Activated CD4-positive, alpha-beta T cell treated with anti-CD3 and anti-CD28 coated beads, Interleukin-2, amount 50 U/mL, for 24 hours (primary cell): ENCODE results near the gene OR2Y1.
"Not testable (repeated sequence)": the region's sequence is repeated elsewhere in the genome, so short reads cannot be mapped to it uniquely, and the experiment has no call there.

Source experiments
- DNase-seq, 2 donors: peaks; one replicate each; pipeline ENCODE4 v3.0.0-alpha.2; 2020; ENCODE audit warnings: low read depth in 1 of 2, low spot score in 1 of 2

The OR2Y1 gene

GRCh38 chr5:180739271-180739670 lies 587 bp downstream of the OR2Y1 start:
- no peak for DNase-seq

- no peak for DNase-seq
Measured at GRCh38 chr5:180736536-180736935, 3.3 kb downstream of the OR2Y1 start.

GRCh38 chr5:180724944-180725343 lies 14.9 kb downstream of the OR2Y1 start:
- no peak for DNase-seq

DNA sequence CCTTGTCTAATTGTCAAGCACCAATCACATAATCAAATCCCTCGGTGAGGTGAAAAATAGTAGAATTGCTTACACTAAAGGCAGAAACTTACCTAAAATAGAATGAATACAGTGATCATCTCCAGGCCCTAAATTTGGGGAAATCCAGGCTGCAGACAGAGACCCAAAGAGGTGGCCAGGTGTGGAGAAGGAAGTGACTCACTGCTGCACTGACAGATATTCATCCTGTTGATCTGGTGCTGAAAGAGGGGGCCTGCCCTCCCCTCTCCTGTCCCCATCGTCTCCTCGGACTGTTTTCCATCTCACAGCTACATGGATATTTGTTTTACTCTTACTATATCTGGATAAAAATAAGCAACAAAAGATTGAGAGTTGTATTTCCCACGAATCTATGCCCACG lies 15.9 kb downstream of the OR2Y1 start:
- DNase-seq: no peak

DNA sequence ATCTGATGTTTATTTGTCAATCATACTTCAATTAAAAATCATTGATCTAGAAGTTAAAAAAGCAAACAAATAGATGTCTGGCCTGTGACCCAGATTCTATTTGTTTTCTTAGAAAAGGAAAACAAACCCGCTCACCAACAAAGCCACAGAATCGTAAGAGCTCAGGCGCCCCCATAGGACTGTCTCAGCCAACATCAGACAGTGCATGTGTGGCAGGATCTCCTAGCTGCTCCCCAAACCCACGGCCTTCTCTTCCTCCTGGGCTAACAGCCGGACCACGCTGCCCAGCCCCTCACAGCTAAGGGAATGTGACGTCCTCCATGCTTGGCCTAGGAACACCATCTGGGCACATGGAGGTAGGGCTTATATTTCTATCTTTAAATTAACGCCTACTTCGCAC lies 19.4 kb downstream of the OR2Y1 start:
- DNase-seq: no peak

- no peak for DNase-seq
Measured at GRCh38 chr5:180719781-180720180, 20.1 kb downstream of the OR2Y1 start.

DNA sequence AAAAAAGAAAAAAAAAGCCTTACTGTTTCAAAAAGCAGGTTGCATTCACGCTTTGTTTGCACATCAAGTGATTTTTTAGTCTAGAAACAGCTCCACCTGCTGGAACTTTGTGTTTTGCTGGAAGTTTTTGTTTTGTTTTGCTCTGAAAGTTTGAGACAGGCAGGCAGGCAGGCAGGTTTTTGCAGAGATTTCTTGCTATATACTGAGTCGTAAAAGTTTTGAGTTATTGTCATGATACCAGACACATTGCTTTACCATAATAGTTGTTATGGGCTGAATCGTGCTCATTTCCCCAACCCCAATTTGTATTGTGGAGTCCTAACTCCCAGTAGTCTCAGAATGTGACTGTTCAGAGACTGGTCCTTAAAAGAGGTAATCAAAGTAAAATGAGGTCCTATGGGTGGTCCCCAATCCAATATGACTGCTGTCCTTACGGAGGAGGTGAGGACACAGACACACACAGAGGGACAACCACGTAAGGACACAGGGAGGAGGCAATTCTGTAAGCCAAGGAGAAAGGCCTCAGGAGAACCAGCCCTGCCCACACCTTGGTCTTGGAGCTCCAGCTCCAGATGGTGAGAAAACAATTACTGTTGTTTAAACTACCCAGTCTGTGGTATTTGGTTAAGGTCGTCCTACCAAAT lies 20.9 kb downstream of the OR2Y1 start:
- DNase-seq: peak in 1 of 2 donors; percentile 29

DNA sequence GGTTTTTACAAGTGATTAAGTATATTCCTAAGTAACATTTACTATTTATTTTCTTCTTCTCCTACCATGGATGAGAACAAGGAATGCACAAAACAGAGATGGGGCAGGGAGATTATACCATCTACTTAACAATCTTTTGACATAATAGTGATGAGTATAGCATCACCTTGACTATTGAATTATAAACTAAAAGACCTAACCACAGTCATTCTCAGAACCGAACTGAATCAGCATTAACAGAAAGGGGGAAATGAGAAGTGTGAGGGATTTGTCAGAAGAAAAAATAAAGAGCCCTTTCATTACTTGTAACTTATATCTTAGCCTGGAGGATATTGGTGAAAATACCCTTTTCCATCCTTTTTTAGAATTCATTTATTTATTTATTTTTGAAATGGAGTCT lies 21.9 kb downstream of the OR2Y1 start:
- DNase-seq: no peak

- DNase-seq: no peak
Measured at GRCh38 chr5:180704362-180704761, 35.5 kb downstream of the OR2Y1 start.

- no peak for DNase-seq
Measured at GRCh38 chr5:180703912-180704311, 35.9 kb downstream of the OR2Y1 start.

DNA sequence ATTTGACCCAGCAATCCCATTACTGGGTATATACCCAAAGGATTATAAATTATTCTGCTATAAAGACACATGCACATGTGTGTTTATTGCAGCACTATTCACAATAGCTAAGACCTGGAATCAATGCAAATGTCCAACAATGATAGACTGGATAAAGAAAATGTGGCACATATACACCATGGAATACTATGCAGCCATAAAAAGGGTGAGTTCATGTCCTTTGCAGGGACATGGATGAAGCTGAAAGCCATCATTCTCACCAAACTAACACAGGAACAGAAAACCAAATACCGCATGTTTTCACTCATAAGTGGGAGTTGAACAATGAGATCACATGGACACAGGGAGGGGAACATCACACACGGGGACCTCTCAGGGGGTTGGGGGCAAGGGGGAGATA lies 36.5 kb downstream of the OR2Y1 start:
- not testable (repeated sequence) for DNase-seq

- not testable (repeated sequence) for DNase-seq
Measured at GRCh38 chr5:180700440-180700839, 39.4 kb downstream of the OR2Y1 start.

DNA sequence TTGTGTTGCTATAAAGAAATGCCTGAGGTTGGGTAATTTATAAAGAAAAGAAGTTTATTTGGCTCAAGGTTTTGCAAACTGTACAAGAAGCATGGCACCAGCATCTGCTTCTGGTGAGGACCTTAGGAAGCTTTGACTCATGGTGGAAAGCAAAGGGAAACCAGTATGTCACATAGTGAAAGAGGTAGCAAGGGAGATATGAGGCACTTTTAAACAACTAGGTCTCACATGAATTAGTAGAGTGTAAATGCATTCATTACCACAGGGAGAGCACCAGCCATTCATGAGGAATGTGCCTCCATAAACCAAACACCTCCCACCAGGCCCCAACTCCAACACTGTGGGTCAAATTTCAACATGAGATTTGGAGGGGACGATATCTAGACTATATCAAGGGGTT lies 40.8 kb downstream of the OR2Y1 start:
- no peak for DNase-seq

DNA sequence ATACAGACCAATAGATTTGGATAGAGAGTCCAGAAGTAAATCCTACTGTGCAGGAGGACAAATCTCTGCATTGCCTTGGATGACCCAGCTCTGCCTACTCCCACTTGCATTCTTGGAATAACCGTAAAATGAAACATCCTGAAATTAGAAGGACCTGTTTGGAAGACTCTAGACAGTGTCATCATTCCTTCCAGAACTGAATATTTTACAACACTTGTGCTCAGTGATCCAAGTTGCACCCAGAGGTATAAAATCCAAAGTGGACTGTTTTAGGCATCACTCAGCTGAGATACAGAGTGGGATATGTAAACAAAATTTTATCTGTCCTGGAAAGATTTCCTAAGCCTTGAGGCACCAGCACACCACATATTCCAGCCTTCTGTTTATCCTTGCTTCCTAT lies 43.7 kb downstream of the OR2Y1 start:
- DNase-seq: no peak

DNA sequence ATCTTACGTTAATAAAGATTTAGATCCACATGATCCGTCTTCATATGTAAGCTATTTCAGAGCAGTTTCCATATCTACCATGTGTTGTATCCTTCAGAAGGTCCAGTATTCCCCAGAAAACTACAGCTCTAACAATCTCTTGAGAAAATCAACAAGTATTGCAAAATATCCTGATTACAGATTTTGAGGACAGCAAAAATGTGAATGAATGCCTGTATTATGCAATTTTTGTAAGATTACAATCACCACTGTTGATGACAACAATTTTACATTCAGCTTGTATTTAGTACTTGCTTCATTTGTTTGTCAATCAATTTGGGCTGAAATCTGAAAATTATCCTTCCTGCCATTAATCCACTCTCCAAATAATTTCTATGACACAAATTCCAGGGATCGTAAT lies 47.4 kb downstream of the OR2Y1 start:
- no peak for DNase-seq

DNA sequence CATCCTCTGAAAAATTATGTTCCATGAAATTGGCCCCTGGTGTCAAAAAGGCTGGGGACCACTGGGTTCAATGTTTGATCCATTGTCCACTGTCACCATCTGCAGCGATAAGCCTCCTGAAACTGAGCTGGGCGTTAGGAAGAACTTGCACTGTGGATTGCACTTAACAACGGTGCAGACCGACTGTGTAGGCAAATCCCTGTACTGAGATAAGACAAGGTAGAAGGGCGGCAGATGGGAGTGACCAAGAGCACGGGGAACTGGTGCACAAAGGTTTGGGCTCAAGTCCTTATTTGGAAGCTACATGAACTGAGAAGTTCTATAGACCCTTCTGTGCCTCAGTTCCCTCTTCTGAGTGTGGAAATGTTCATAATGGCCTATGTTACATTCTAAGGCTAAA lies 48.8 kb downstream of the OR2Y1 start:
- DNase-seq: no peak

- no peak for DNase-seq
Measured at GRCh38 chr5:180690562-180690961, 49.3 kb downstream of the OR2Y1 start.

GRCh38 chr5:180689775-180690174 lies 50.1 kb downstream of the OR2Y1 start:
- no peak for DNase-seq
